IPS-20b (cell line): ENCODE data around the gene FERMT3.

Experiments used
- H3K27ac ChIP-seq: one replicate; pipeline ENCODE4 v1.5.1; 2013; ENCODE audit warnings: low read length
- H3K27me3 ChIP-seq: 2 replicates; pipeline ENCODE4 v1.6.1; 2013; ENCODE audit warnings: mild to moderate bottlenecking, low read length, inconsistent platforms; ENCODE audit not compliant: insufficient read depth
- H3K36me3 ChIP-seq: 2 replicates; pipeline ENCODE4 v1.6.1; 2013; ENCODE audit warnings: low read depth, mild to moderate bottlenecking, inconsistent platforms, low read length, moderate library complexity; ENCODE audit not compliant: insufficient read depth
- H3K4me1 ChIP-seq: 2 replicates; pipeline ENCODE4 v1.6.1; 2013; ENCODE audit warnings: mild to moderate bottlenecking, control low read depth, inconsistent platforms, low read length, moderate library complexity; ENCODE audit not compliant: insufficient read depth
- H3K4me3 ChIP-seq: 2 replicates; pipeline ENCODE4 v1.5.1; 2013; ENCODE audit warnings: mild to moderate bottlenecking, low read length, inconsistent platforms
- H3K9ac ChIP-seq: 2 replicates; pipeline ENCODE4 v1.6.1; 2013; ENCODE audit warnings: low read depth, mild to moderate bottlenecking, inconsistent platforms, low read length, moderate library complexity
- H3K9me3 ChIP-seq: 2 replicates; pipeline ENCODE4 v1.6.1; 2013; ENCODE audit warnings: mild to moderate bottlenecking, low read depth, low read length, inconsistent platforms; ENCODE audit not compliant: insufficient read depth

Gene FERMT3

GRCh38 chr11:64264371-64264852 is 57.9 kb downstream of the FERMT3 start:
- Histone ChIP-seq H3K27me3 (no peaks in the 10 kb centered on the region), H3K27ac (no peak overlapping the region), H3K4me3 (no peak overlapping the region), H3K36me3 (peaks cover 75% of the 10 kb centered on the region), H3K9ac (no peak overlapping the region), H3K9me3 (no peaks in the 10 kb centered on the region), H3K4me1 (peaks cover 7% of the 10 kb centered on the region)

GRCh38 chr11:64265176-64266160 is 58.9 kb downstream of the FERMT3 start:
- Histone ChIP-seq H3K36me3 (peaks cover 64% of the 10 kb centered on the region), H3K4me3 (no peak overlapping the region), H3K27ac (no peak overlapping the region), H3K4me1 (peaks cover 7% of the 10 kb centered on the region), H3K9ac (no peak overlapping the region), H3K9me3 (no peaks in the 10 kb centered on the region), H3K27me3 (no peaks in the 10 kb centered on the region)

DNA sequence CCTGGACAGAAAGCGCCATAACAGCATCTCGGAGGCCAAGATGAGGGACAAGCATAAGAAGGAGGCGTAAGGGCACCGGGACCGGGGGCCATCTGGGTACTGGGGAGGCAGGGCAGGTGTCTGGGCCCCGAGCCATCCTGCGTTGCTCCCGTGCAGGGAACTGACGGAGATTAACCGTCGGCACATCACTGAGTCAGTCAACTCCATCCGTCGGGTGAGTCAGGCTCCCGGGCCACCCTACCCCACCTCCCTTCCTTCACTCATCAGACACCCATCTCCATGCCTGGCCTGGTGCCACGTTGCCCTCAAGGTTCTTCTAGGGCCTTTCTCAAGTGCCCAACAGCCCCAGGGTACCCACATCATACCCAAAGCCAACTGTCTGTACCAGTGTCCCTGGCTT is 59.8 kb downstream of the FERMT3 start:
- H3K36me3 ChIP-seq, result peaks cover 56% of the 10 kb centered on the region
- no peak overlapping the region for H3K9ac ChIP-seq
- H3K27me3 ChIP-seq, result no peaks in the 10 kb centered on the region
- H3K4me3 ChIP-seq, result no peak overlapping the region
- H3K27ac ChIP-seq, result no peak overlapping the region
- peaks cover 7% of the 10 kb centered on the region for H3K4me1 ChIP-seq
- no peaks in the 10 kb centered on the region for H3K9me3 ChIP-seq

- no peaks in the 10 kb centered on the region for H3K9me3 ChIP-seq
- H3K27ac ChIP-seq, result no peak overlapping the region
- H3K4me3 ChIP-seq, result no peak overlapping the region
- H3K4me1 ChIP-seq, result peaks cover 7% of the 10 kb centered on the region
- H3K36me3 ChIP-seq, result peaks cover 45% of the 10 kb centered on the region
- no peak overlapping the region for H3K9ac ChIP-seq
- no peaks in the 10 kb centered on the region for H3K27me3 ChIP-seq
These were observed 60.9 kb downstream of the FERMT3 start for GRCh38 chr11:64267207-64267945.

GRCh38 chr11:64268025-64268892 is 61.7 kb downstream of the FERMT3 start:
- H3K9ac ChIP-seq, result peak overlapping the region; percentile 90; the same call in 1 of the 2 replicates
- H3K36me3 ChIP-seq, result peaks cover 36% of the 10 kb centered on the region
- no peaks in the 10 kb centered on the region for H3K9me3 ChIP-seq
- H3K27me3 ChIP-seq, result no peaks in the 10 kb centered on the region
- H3K27ac ChIP-seq, result peak overlapping the region; percentile 25
- peaks cover 6% of the 10 kb centered on the region for H3K4me1 ChIP-seq
- H3K4me3 ChIP-seq, result peak overlapping the region; percentile 81

GRCh38 chr11:64268893-64269539 is 62.5 kb downstream of the FERMT3 start:
- H3K4me1 ChIP-seq, result peaks cover 3% of the 10 kb centered on the region
- peak overlapping the region; percentile 90 for H3K9ac ChIP-seq
- peaks cover 29% of the 10 kb centered on the region for H3K36me3 ChIP-seq
- peak overlapping the region; percentile 81 for H3K4me3 ChIP-seq
- peak overlapping the region; percentile 25 for H3K27ac ChIP-seq
- no peaks in the 10 kb centered on the region for H3K9me3 ChIP-seq
- H3K27me3 ChIP-seq, result no peaks in the 10 kb centered on the region

DNA sequence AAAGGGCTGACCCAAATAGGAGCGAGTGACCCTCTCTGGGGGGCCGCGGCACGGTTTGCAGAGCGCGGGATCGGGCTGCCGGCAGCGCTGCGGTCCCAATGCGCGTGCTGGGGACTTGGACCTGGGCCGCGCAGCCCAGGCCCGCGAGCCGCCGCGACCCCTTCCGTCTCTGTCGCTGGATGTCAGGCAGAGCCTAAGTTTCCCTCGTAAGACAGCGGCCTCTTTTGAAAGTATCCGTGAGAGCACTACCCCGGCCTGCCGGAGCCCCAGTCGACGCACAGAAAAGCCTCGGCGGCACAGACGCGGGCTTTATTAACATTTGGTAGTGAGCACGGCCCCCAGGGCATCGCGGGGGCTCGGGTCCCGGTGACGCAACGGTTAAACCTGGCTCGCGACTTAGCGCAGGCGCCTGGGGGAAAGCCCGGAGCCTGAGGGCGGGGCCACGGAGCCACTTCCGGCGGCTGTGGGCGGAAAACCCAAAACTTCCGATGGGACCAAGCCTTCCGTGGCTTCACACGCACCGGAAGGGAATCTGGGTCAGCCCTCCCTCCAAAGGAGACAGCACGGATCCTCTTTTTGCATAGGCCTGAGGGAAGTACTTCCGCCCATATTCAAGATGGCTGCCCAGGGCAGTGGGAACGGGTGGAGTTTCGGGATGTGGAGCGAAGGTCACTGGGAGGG is 63.2 kb downstream of the FERMT3 start:
- Histone ChIP-seq H3K27ac (peak overlapping the region; percentile 25), H3K27me3 (no peaks in the 10 kb centered on the region), H3K4me3 (peak overlapping the region; percentile 81), H3K9me3 (no peaks in the 10 kb centered on the region), H3K4me1 (peaks cover 3% of the 10 kb centered on the region), H3K9ac (peak overlapping the region; percentile 90), H3K36me3 (peaks cover 22% of the 10 kb centered on the region)
